ENCODE results near the gene CPEB3. TPM values are rescaled to one million over a fixed set of nuclear protein-coding genes. Genes with fewer than 3 reads are reported as not detected.
A peak's percentile ranks its signal among the peaks of the same experiment; 100 is the strongest.

The CPEB3 gene
- total RNA-seq, 1 experiment from 2014 or later, result 2.8 TPM

- H3K4me1 Mint-ChIP-seq (ENCODE audit: insufficient read depth, unreplicated experiment), result peaks cover 35% of the 10 kb centered on the region
- DNase-seq (ENCODE audit: unreplicated experiment), result peak; percentile 22
- no peaks in the 10 kb centered on the region for H3K27me3 Mint-ChIP-seq (ENCODE audit: insufficient read depth, unreplicated experiment)
- ChIA-PET CTCF (interaction anchor here (0.6 to 2.8 kb wide), 8 partner anchors 17 to 196 kb away, joined by 3 to 12 read pairs (median 4); no protein-coding TSS in a partner anchor), POLR2A (interaction anchor here (0.7 to 11.1 kb wide), 17 partner anchors 17 to 356 kb away, joined by 3 to 371 read pairs (median 7); partner anchors contain the start of genes BTAF1, CPEB3 and MARCHF5)
- TF ChIP-seq CTCF (IDR thresholded peaks at IDR 0.05; ENCODE audit: unreplicated experiment), result no peak
- H3K9me3 Mint-ChIP-seq (ENCODE audit: unreplicated experiment), result no peaks in the 10 kb centered on the region
- H3K4me3 Mint-ChIP-seq (ENCODE audit: unreplicated experiment), result peak overlapping the region; percentile 76
- H3K36me3 Mint-ChIP-seq (ENCODE audit: insufficient read depth, unreplicated experiment), result peaks cover 5% of the 10 kb centered on the region
- peak overlapping the region; percentile 14 for H3K27ac Mint-ChIP-seq (ENCODE audit: low read depth, unreplicated experiment)
- BruUV-seq (replicated peaks), result no TSS peak
- intact Hi-C loops (cut with micrococcal nuclease), result loop anchor here (1.0 to 5.0 kb wide), 3 partner anchors 52 to 196 kb away; partner anchors contain the start of genes CPEB3 and MARCHF5
Measured at GRCh38 chr10:92239600-92240288, 51.1 kb downstream of the CPEB3 start.

GRCh38 chr10:92239151-92239599 lies 51.7 kb downstream of the CPEB3 start:
- DNase-seq (ENCODE audit: unreplicated experiment), result no peak
- ChIA-PET POLR2A (interaction anchor here (0.6 to 11.1 kb wide), 27 partner anchors 10 to 1225 kb away, joined by 3 to 371 read pairs (median 4); partner anchors contain the start of genes CPEB3 and MARCHF5), CTCF (interaction anchor here (0.6 to 2.8 kb wide), 8 partner anchors 17 to 151 kb away, joined by 3 to 12 read pairs (median 4); partner anchors contain the start of genes CPEB3 and MARCHF5)
- Mint-ChIP-seq H3K4me1 (ENCODE audit: insufficient read depth, unreplicated experiment) (peaks cover 35% of the 10 kb centered on the region), H3K27me3 (ENCODE audit: insufficient read depth, unreplicated experiment) (no peaks in the 10 kb centered on the region), H3K9me3 (ENCODE audit: unreplicated experiment) (no peaks in the 10 kb centered on the region), H3K4me3 (ENCODE audit: unreplicated experiment) (peak overlapping the region; percentile 76), H3K36me3 (ENCODE audit: insufficient read depth, unreplicated experiment) (peaks cover 5% of the 10 kb centered on the region), H3K27ac (ENCODE audit: low read depth, unreplicated experiment) (peak overlapping the region; percentile 88)
- intact Hi-C loops (cut with micrococcal nuclease), result loop anchor here (1.0 to 5.0 kb wide), 2 partner anchors 137 to 196 kb away; no protein-coding TSS in a partner anchor
- BruUV-seq (replicated peaks), result TSS peak; percentile 73
- no peak for TF ChIP-seq CTCF (IDR thresholded peaks at IDR 0.05; ENCODE audit: unreplicated experiment)

GRCh38 chr10:92238586-92239098 lies 52.2 kb downstream of the CPEB3 start:
- Mint-ChIP-seq H3K27ac (ENCODE audit: low read depth, unreplicated experiment) (peak overlapping the region; percentile 88), H3K36me3 (ENCODE audit: insufficient read depth, unreplicated experiment) (peaks cover 5% of the 10 kb centered on the region), H3K4me3 (ENCODE audit: unreplicated experiment) (peak overlapping the region; percentile 76), H3K4me1 (ENCODE audit: insufficient read depth, unreplicated experiment) (peaks cover 33% of the 10 kb centered on the region), H3K9me3 (ENCODE audit: unreplicated experiment) (no peaks in the 10 kb centered on the region), H3K27me3 (ENCODE audit: insufficient read depth, unreplicated experiment) (no peaks in the 10 kb centered on the region)
- BruUV-seq (replicated peaks), result no TSS peak
- intact Hi-C loops (cut with micrococcal nuclease), result loop anchor here (1.0 to 5.0 kb wide), 4 partner anchors 27 to 197 kb away; no protein-coding TSS in a partner anchor
- peak; percentile 92 for DNase-seq (ENCODE audit: unreplicated experiment)
- POLR2A ChIA-PET, result interaction anchor here (0.6 to 11.1 kb wide), 31 partner anchors 9 to 1226 kb away, joined by 3 to 371 read pairs (median 5); partner anchors contain the start of genes CPEB3 and MARCHF5
- CTCF ChIA-PET, result interaction anchor here (0.6 to 2.8 kb wide), 9 partner anchors 17 to 151 kb away, joined by 3 to 12 read pairs (median 4); partner anchors contain the start of genes CPEB3 and MARCHF5
- TF ChIP-seq CTCF (IDR thresholded peaks at IDR 0.05; ENCODE audit: unreplicated experiment), result no peak
